PC-3 (cell line): ENCODE measurements around the gene SLC7A4. TPM values are rescaled to one million over a fixed set of nuclear protein-coding genes. Genes with fewer than 3 reads are reported as not detected.

Experiments
- ATAC-seq: fragments of 200-7000 bp; cut with Tn5 transposase; 2 replicates; pipeline ENCODE4 v1.9.1; 2020; ENCODE audit warnings: mild to moderate bottlenecking, moderate library complexity
- BruUV-seq: library from RNA; stranded (reverse); fragments of 400-500 nt; replicated peaks from 2 replicates; lab custom pipeline; 2021; lab: Mats Ljungman, UMichigan
- CTCF ChIA-PET: fragments of 300-600 bp; sonication (Branson Sonifier 250); formaldehyde crosslinking; loops from one replicate; lab custom pipeline; 2022; ENCODE audit warnings: antibody characterized with exemption; lab: Charles Lee
- POLR2A ChIA-PET: fragments of 300-600 bp; sonication (Branson Sonifier 250); formaldehyde crosslinking; loops from one replicate; lab custom pipeline; 2022; ENCODE audit warnings: antibody characterized with exemption; ENCODE audit not compliant: unreplicated experiment; lab: Charles Lee
- DNase-seq: peaks from one replicate; pipeline ENCODE4 v3.0.0-alpha.2; 2015
- H2AFZ ChIP-seq: fragments of 300-600 bp; sonication (generic); 2 replicates; pipeline ENCODE4 v1.6.0; 2016; ENCODE audit warnings: antibody characterized with exemption, low read length
- H3F3A ChIP-seq: fragments of 300-600 bp; sonication (generic); one replicate; pipeline ENCODE4 v1.6.0; 2017; ENCODE audit warnings: antibody characterized with exemption, low read length, control low read depth, mild to moderate bottlenecking; ENCODE audit not compliant: unreplicated experiment
- H3K27ac ChIP-seq: fragments of 300-600 bp; sonication (generic); 2 replicates; pipeline ENCODE4 v1.5.1; 2016; ENCODE audit warnings: mild to moderate bottlenecking, low read length
- H3K27me3 ChIP-seq: fragments of 300-600 bp; sonication (generic); 2 replicates; pipeline ENCODE4 v1.6.1; 2016; ENCODE audit warnings: low read length, mixed read lengths
- H3K36me3 ChIP-seq: fragments of 300-600 bp; sonication (generic); 2 replicates; pipeline ENCODE4 v1.6.1; 2016; ENCODE audit warnings: low read depth, mixed run types, low read length, mixed read lengths
- H3K4me1 ChIP-seq: fragments of 300-600 bp; sonication (generic); 2 replicates; pipeline ENCODE4 v1.5.1; 2016; ENCODE audit warnings: low read length; ENCODE audit not compliant: insufficient read depth
- H3K4me2 ChIP-seq: fragments of 300-600 bp; sonication (generic); 2 replicates; pipeline ENCODE4 v1.6.0; 2016; ENCODE audit warnings: low read length
- H3K4me3 ChIP-seq: fragments of 300-600 bp; sonication (generic); 2 replicates; pipeline ENCODE4 v1.5.1; 2016; ENCODE audit warnings: mild to moderate bottlenecking, low read length, mixed read lengths
- H3K79me2 ChIP-seq: fragments of 300-600 bp; sonication (generic); 2 replicates; pipeline ENCODE4 v1.6.1; 2017; ENCODE audit warnings: low read length, mixed read lengths
- H3K9ac ChIP-seq: fragments of 300-600 bp; sonication (generic); 2 replicates; pipeline ENCODE4 v1.6.0; 2016; ENCODE audit warnings: mild to moderate bottlenecking, low read length
- H3K9me2 ChIP-seq: fragments of 300-600 bp; sonication (generic); replicated peaks from 2 replicates; pipeline ENCODE4 v1.6.1; 2016; ENCODE audit warnings: mixed run types, low read length, mixed read lengths
- H3K9me3 ChIP-seq: fragments of 300-600 bp; sonication (generic); 2 replicates; pipeline ENCODE4 v1.6.1; 2016; ENCODE audit warnings: low read length, mixed read lengths
- H4K20me1 ChIP-seq: fragments of 300-600 bp; sonication (generic); 2 replicates; pipeline ENCODE4 v1.6.1; 2016; ENCODE audit warnings: low read length, mixed read lengths
- EZH2 ChIP-seq: fragments of 300-600 bp; sonication (generic); IDR thresholded peaks from one replicate; pipeline ENCODE4 v1.6.1; 2017; ENCODE audit warnings: antibody characterized with exemption, mild to moderate bottlenecking, low read length; ENCODE audit not compliant: unreplicated experiment
- EZH2phosphoT487 ChIP-seq: fragments of 300-600 bp; sonication (generic); IDR thresholded peaks from 2 replicates; pipeline ENCODE4 v1.6.1; 2018; ENCODE audit warnings: mild to moderate bottlenecking, antibody characterized with exemption, low read length, borderline replicate concordance
- intact Hi-C: fragments of 100-400 bp; cut with micrococcal nuclease; formaldehyde crosslinking; loops from 2 replicates; pipeline ENCODE4 v1.9.0; 2023
- total RNA-seq: library from RNA; depleted of rRNA; stranded (reverse); fragments of >200 nt; gene quantifications from 2 replicates; pipeline ENCODE4 v1.2.3, GENCODE V29; 2014
- TF ChIP-seq, protein P1 (sequence below): fragments of 300-600 bp; sonication (generic); conservative IDR thresholded peaks from 2 replicates; pipeline ENCODE4 v1.5.1; 2017; ENCODE audit warnings: antibody characterized with exemption, low read depth, mild to moderate bottlenecking, low read length

Gene SLC7A4
- total RNA-seq, 1 experiment from 2014 or later: not detected

GRCh38 chr22:20992056-20992442 is 40.3 kb downstream of the SLC7A4 start:
- ChIA-PET CTCF (no interaction called here), POLR2A (interaction anchor here (0.7 kb wide), 1 partner anchor 10 kb away, joined by 3 read pairs; the partner anchor contains the start of gene THAP7)
- Histone ChIP-seq H3K4me3 (no peak overlapping the region), H3K79me2 (no peaks in the 10 kb centered on the region), H3K4me2 (no peak overlapping the region), H3F3A (no peaks in the 10 kb centered on the region), H3K9me3 (no peaks in the 10 kb centered on the region), H3K9me2 (no peaks in the 10 kb centered on the region), H3K27me3 (no peaks in the 10 kb centered on the region), H3K9ac (no peak overlapping the region), H4K20me1 (no peaks in the 10 kb centered on the region), H3K27ac (no peak overlapping the region), H2AFZ (no peak overlapping the region), H3K4me1 (no peaks in the 10 kb centered on the region), H3K36me3 (no peaks in the 10 kb centered on the region)
- no peak for ATAC-seq
- no peak for DNase-seq
- TF ChIP-seq, protein P1, sequence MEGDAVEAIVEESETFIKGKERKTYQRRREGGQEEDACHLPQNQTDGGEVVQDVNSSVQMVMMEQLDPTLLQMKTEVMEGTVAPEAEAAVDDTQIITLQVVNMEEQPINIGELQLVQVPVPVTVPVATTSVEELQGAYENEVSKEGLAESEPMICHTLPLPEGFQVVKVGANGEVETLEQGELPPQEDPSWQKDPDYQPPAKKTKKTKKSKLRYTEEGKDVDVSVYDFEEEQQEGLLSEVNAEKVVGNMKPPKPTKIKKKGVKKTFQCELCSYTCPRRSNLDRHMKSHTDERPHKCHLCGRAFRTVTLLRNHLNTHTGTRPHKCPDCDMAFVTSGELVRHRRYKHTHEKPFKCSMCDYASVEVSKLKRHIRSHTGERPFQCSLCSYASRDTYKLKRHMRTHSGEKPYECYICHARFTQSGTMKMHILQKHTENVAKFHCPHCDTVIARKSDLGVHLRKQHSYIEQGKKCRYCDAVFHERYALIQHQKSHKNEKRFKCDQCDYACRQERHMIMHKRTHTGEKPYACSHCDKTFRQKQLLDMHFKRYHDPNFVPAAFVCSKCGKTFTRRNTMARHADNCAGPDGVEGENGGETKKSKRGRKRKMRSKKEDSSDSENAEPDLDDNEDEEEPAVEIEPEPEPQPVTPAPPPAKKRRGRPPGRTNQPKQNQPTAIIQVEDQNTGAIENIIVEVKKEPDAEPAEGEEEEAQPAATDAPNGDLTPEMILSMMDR: no peak
- TF ChIP-seq EZH2phosphoT487 (no peak), EZH2 (no peak)
- BruUV-seq: no TSS peak
- intact Hi-C loops: no loop called here

GRCh38 chr22:20991252-20992055 is 40.9 kb downstream of the SLC7A4 start:
- no peak for ATAC-seq
- H3K4me1 ChIP-seq: no peaks in the 10 kb centered on the region
- H3K27me3 ChIP-seq: no peaks in the 10 kb centered on the region
- ChIA-PET POLR2A (interaction anchor here (0.7 kb wide), 1 partner anchor 10 kb away, joined by 3 read pairs; the partner anchor contains the start of gene THAP7), CTCF (no interaction called here)
- no peaks in the 10 kb centered on the region for H3K79me2 ChIP-seq
- H3K36me3 ChIP-seq: no peaks in the 10 kb centered on the region; the same call in 1 of the 2 replicates
- no peak overlapping the region for H3K27ac ChIP-seq
- H3K9ac ChIP-seq: no peak overlapping the region
- H2AFZ ChIP-seq: no peak overlapping the region
- H3K9me2 ChIP-seq: no peaks in the 10 kb centered on the region
- no peaks in the 10 kb centered on the region for H4K20me1 ChIP-seq
- no peaks in the 10 kb centered on the region for H3K9me3 ChIP-seq
- no peak for DNase-seq
- intact Hi-C loops: no loop called here
- no peak overlapping the region for H3K4me2 ChIP-seq
- TF ChIP-seq EZH2 (no peak), EZH2phosphoT487 (no peak)
- TF ChIP-seq, protein P1: no peak
- H3F3A ChIP-seq: no peaks in the 10 kb centered on the region
- no peak overlapping the region for H3K4me3 ChIP-seq
- no TSS peak for BruUV-seq
